K562 (cell line): ENCODE measurements around the gene AKAP13. TPM values are rescaled to one million over a fixed set of nuclear protein-coding genes. Genes with fewer than 3 reads are reported as not detected.

Experiments
- ATAC-seq: fragments of 200-7000 bp; cut with Tn5 transposase; 3 replicates; pipeline ENCODE4 v1.9.1; 2020; ENCODE audit warnings: moderate library complexity
- BruUV-seq: library from RNA; stranded (reverse); fragments of 400-500 nt; replicated peaks from 2 replicates; lab custom pipeline; 2021; lab: Mats Ljungman, UMichigan
- CTCF ChIA-PET: fragments of 300-600 bp; formaldehyde crosslinking; extraction: SDS; loops from one replicate; lab custom pipeline; 2021; ENCODE audit warnings: low intra/inter-chr PET ratio; lab: Yijun Ruan, JAX
- POLR2A ChIA-PET: fragments of 300-600, 350-650 bp; sonication (Branson Sonifier 250); formaldehyde crosslinking; extraction: SDS; loops from one replicate; lab custom pipeline; 2021; ENCODE audit warnings: antibody characterized with exemption, inconsistent platforms; lab: Yijun Ruan, JAX
- DNase-seq, 4 experiments: peaks; one replicate each; pipeline versions ENCODE4 v3.0.0 to v3.0.0-alpha.2; 2011 to 2018; ENCODE audit warnings: low spot score in 3 of 4, mixed read lengths in 3 of 4; ENCODE audit errors: extremely low read depth in 1 of 4
- FAIRE-seq: peaks from 2 replicates; lab custom pipeline; 2011; peaks lifted over from hg19 to GRCh38; lab: Jason Lieb, UNC
- H2AFZ ChIP-seq: 2 replicates; pipeline ENCODE4 v1.6.0; 2011; ENCODE audit warnings: low read depth, low read length, control low read depth, inconsistent platforms
- H3K27ac ChIP-seq: fragments of 200-600 bp; 3 replicates; pipeline ENCODE4 v1.8.0; 2011; ENCODE audit warnings: low read depth, mild to moderate bottlenecking, control low read depth, inconsistent platforms, low read length, moderate library complexity, mixed read lengths; ENCODE audit errors: extremely low read depth
- H3K27me3 ChIP-seq, 2 experiments: fragments of 300-600 bp in 1 of 2; 2 replicates in 1 of 2; 3 replicates in 1 of 2; pipeline versions ENCODE4 v1.6.0 to v1.8.0; 2011; ENCODE audit warnings: inconsistent platforms in 2 of 2, low read length in 2 of 2, mild to moderate bottlenecking in 1 of 2, mixed read lengths in 1 of 2, moderate library complexity in 1 of 2; ENCODE audit not compliant: control insufficient read depth in 2 of 2, insufficient read depth in 2 of 2
- H3K36me3 ChIP-seq: fragments of 300-600 bp; 3 replicates; pipeline ENCODE4 v1.8.0; 2011; ENCODE audit warnings: mild to moderate bottlenecking, low read length, inconsistent platforms; ENCODE audit not compliant: control insufficient read depth, insufficient read depth
- H3K4me1 ChIP-seq, 2 experiments: fragments of 200-600 bp in 1 of 2; replicated peaks in 1 of 2; 2 replicates in 1 of 2; 3 replicates in 1 of 2; pipeline versions ENCODE4 v1.5.1 to v1.8.0; 2011; ENCODE audit warnings: inconsistent platforms in 2 of 2, low read length in 2 of 2, mild to moderate bottlenecking in 1 of 2, mixed read lengths in 1 of 2, moderate library complexity in 1 of 2; ENCODE audit not compliant: control insufficient read depth in 2 of 2, insufficient read depth in 2 of 2
- H3K4me2 ChIP-seq: 2 replicates; pipeline ENCODE4 v1.6.1; 2011; ENCODE audit warnings: low read length, control low read depth, inconsistent platforms, mixed read lengths; ENCODE audit not compliant: insufficient read depth
- H3K4me3 ChIP-seq: fragments of 200-600 bp; sonication (generic), shearing (Covaris generic); 2 replicates; pipeline ENCODE4 v1.5.1; 2016; ENCODE audit warnings: control low read depth, inconsistent platforms
- H3K79me2 ChIP-seq: fragments of 200-600 bp; 3 replicates; pipeline ENCODE4 v1.8.0; 2011; ENCODE audit warnings: low read length, inconsistent platforms; ENCODE audit not compliant: control insufficient read depth, insufficient read depth
- H3K9ac ChIP-seq, 2 experiments: 2 replicates each; pipeline versions ENCODE4 v1.6.0 to v1.6.1; 2011; ENCODE audit warnings: low read depth in 2 of 2, low read length in 2 of 2, control low read depth in 1 of 2, inconsistent platforms in 1 of 2, mild to moderate bottlenecking in 1 of 2, mixed read lengths in 1 of 2; ENCODE audit not compliant: insufficient read depth in 1 of 2
- H3K9me1 ChIP-seq: one replicate; pipeline ENCODE4 v1.6.0; 2011; ENCODE audit warnings: inconsistent platforms, mild to moderate bottlenecking, low read length, moderate library complexity; ENCODE audit not compliant: control insufficient read depth, insufficient read depth
- H3K9me3 ChIP-seq: replicated peaks from 2 replicates; pipeline ENCODE4 v1.5.1; 2011; ENCODE audit warnings: low read depth, low read length, inconsistent platforms; ENCODE audit not compliant: control insufficient read depth, insufficient read depth
- H4K20me1 ChIP-seq: replicated peaks from 2 replicates; pipeline ENCODE4 v1.6.1; 2011; ENCODE audit warnings: low read length, inconsistent platforms, mixed read lengths; ENCODE audit not compliant: control insufficient read depth, insufficient read depth
- BACH1 ChIP-seq: fragments of 200-800 bp; sonication (Bioruptor generic); IDR thresholded peaks from 2 replicates; pipeline ENCODE4 v1.6.1; 2016; ENCODE audit warnings: missing genetic modification characterization, missing compliant biosample characterization
- C11orf30 ChIP-seq: fragments of 450-650 bp; IDR thresholded peaks from 2 replicates; pipeline ENCODE4 v1.6.1; 2016; ENCODE audit warnings: low read depth, mild to moderate bottlenecking
- ELF1 ChIP-seq: fragments of 200-800 bp; sonication (Bioruptor generic); IDR thresholded peaks from 2 replicates; pipeline ENCODE4 v1.6.1; 2016; ENCODE audit warnings: missing genetic modification characterization, missing compliant biosample characterization
- GABPA ChIP-seq: fragments of 200-800 bp; sonication (Bioruptor generic); conservative IDR thresholded peaks from 2 replicates; pipeline ENCODE4 v1.6.1; 2016; ENCODE audit warnings: low read depth, missing genetic modification characterization, missing compliant biosample characterization
- KAT2B ChIP-seq: IDR thresholded peaks from one replicate; pipeline ENCODE4 v1.6.1; 2012; ENCODE audit warnings: low read depth, mild to moderate bottlenecking, control low read depth, inconsistent platforms, low read length, moderate library complexity
- NR2C2 ChIP-seq, 2 experiments: fragments of 200-800 bp in 1 of 2; sonication (Bioruptor generic) in 1 of 2; sonication (generic) in 1 of 2; formaldehyde crosslinking in 1 of 2; IDR thresholded peaks; 2 replicates each; pipeline versions ENCODE4 v1.6.1 to v1.8.0; 2016 to 2022; ENCODE audit warnings: mild to moderate bottlenecking in 1 of 2, missing compliant biosample characterization in 1 of 2, missing genetic modification characterization in 1 of 2, missing genetic modification reagents in 1 of 2
- POU5F1 ChIP-seq: fragments of 150-350 bp; IDR thresholded peaks from 2 replicates; pipeline ENCODE4 v1.6.1; 2014; ENCODE audit warnings: borderline replicate concordance, low read length, low read depth, mild to moderate bottlenecking; ENCODE audit not compliant: partially characterized antibody
- RFX5 ChIP-seq: IDR thresholded peaks from 2 replicates; pipeline ENCODE4 v1.6.1; 2011; ENCODE audit warnings: low read depth, mild to moderate bottlenecking, improper control_type of control experiment, low read length
- SMARCE1 ChIP-seq: fragments of 450-650 bp; IDR thresholded peaks from 2 replicates; pipeline ENCODE4 v1.7.1; 2016; ENCODE audit warnings: mild to moderate bottlenecking
- ZNF639 ChIP-seq, 2 experiments: fragments of 200-800 bp in 1 of 2; sonication (Bioruptor generic) in 1 of 2; sonication (generic) in 1 of 2; formaldehyde crosslinking in 1 of 2; IDR thresholded peaks in 1 of 2; conservative IDR thresholded peaks in 1 of 2; 2 replicates each; pipeline versions ENCODE4 v1.5.0 to v1.6.1; 2016 to 2020; ENCODE audit warnings: missing compliant biosample characterization in 1 of 2, missing genetic modification characterization in 1 of 2, missing genetic modification reagents in 1 of 2
- WGBS: fragments of 100-300 bp; shearing (Covaris generic); methylation state at CpG from one replicate; pipeline ENCODE4 v1.1.6; 2016; ENCODE audit warnings: low coverage, mixed read lengths; ENCODE audit not compliant: insufficient coverage; ENCODE audit errors: missing lambda C conversion rate; 5-methylcytosine and 5-hydroxymethylcytosine counted together
- in situ Hi-C: fragments of 300-500 bp; cut with MboI; formaldehyde crosslinking; loops from 4 replicates; pipeline ENCODE4 v1.15.0; 2018; ENCODE audit warnings: inconsistent platforms, mixed read lengths
- intact Hi-C: fragments of 100-400 bp; cut with micrococcal nuclease; formaldehyde crosslinking; loops from 2 replicates; pipeline ENCODE4 v1.14.2; 2022
- polyA plus RNA-seq, 8 experiments: library from polyadenylated mRNA; depleted of rRNA in 4 of 8; stranded (reverse) in 5 of 8; unstranded in 3 of 8; fragments of >200 nt; fragmentation: Nextera tagmentation in 2 of 8; fragmentation: Illumina TruSeq in 1 of 8; extraction: Ambion mirVana in 2 of 8; extraction: Trizol in 1 of 8; gene quantifications; 2 replicates each; pipeline versions ENCODE4 v1.2.1 to v1.2.3, GENCODE V29; 2011 to 2014; ENCODE audit warnings: inconsistent platforms in 1 of 8, missing spikeins in 1 of 8
- total RNA-seq, 7 experiments: library from RNA; depleted of rRNA in 6 of 7; stranded (reverse); fragments of >200 nt in 6 of 7; fragmentation: Illumina TruSeq in 2 of 7; extraction: Trizol in 2 of 7; gene quantifications; 2 replicates each; pipeline versions ENCODE4 v1.2.1 to v1.2.3, GENCODE V29; 2011 to 2021; ENCODE audit warnings: low replicate concordance in 1 of 7
- TF ChIP-seq, protein P1 (sequence below): fragments of 450-650 bp; formaldehyde crosslinking; IDR thresholded peaks from 2 replicates; pipeline ENCODE4 v1.4.0; 2022; ENCODE audit warnings: mild to moderate bottlenecking, moderate library complexity
- TF ChIP-seq, protein P2 (sequence below), 2 experiments: IDR thresholded peaks; 2 replicates each; pipeline ENCODE4 v1.6.1; 2012; ENCODE audit warnings: improper control_type of control experiment in 2 of 2, low read depth in 2 of 2, low read length in 2 of 2, borderline replicate concordance in 1 of 2

AKAP13 gene
- total and polyA plus RNA-seq, 9 of the 15 experiments (the other 6 are each of a cell fraction or from before 2014, with no cell fraction given): 0.03 to 1.7 (median 0.42) TPM

DNA sequence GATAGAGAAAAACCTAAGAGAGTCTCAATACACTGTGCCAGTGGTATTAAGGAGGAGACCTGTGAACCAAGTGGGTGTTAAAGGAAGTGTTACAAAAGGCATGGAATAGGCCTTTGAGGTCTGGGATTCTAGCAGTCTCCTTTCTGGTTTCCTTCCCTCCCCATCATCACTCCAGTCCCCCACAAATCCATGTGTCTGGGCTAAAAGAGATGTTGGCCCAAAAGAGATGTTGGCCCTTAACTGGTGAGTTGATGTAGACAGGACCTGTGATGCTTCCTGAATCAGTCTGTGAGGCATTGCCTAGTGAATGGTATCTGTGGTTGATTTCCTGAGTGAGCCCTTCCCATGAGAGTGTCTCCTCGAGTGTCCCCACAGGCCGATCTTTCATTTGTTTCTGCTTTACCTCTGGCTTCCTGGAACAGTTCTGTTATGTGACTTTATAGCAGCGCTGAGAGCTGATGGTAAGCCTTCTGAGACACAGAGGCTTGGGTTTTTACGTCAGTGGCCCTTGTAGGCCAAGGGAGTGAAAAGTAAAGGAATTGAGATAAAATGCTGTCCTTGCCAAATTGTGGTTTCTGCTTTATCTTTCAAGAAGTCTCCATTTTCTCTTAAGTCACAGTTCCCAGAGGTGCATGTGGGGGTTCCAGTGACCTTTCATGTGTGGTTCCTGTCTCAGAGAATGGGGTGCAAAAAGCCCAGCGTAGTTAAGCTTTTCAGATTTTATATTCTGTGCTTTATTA is 326.5 kb downstream of the AKAP13 start:
- H3K27ac ChIP-seq: no peak overlapping the region
- no peaks in the 10 kb centered on the region for H3K79me2 ChIP-seq
- no peak overlapping the region for H3K4me2 ChIP-seq
- TF ChIP-seq SMARCE1: no peak
- TF ChIP-seq BACH1: 0 out of 2 replicates have a peak, but pooled peaks have one; percentile 27
- TF ChIP-seq C11orf30: 0 out of 2 replicates have a peak, but pooled peaks have one; percentile 11
- peak in 1 of 2 experiments; percentile 46; a peak in 1 of 4 replicates for TF ChIP-seq ZNF639 (CRISPR knock-in tag; conservative IDR thresholded peaks at IDR 0.05 in 1 of 2, IDR thresholded peaks at IDR 0.05 in 1 of 2)
- TF ChIP-seq KAT2B: no peak
- peak; percentile 37; the same call in 1 of the 2 replicates for TF ChIP-seq ELF1
- no peak for TF ChIP-seq NR2C2 (CRISPR knock-in tag; IDR thresholded peaks at IDR 0.05)
- peak; percentile 53; the same call in 1 of the 2 replicates for TF ChIP-seq NR2C2 (tag; IDR thresholded peaks at IDR 0.05)
- TF ChIP-seq, protein P1, sequence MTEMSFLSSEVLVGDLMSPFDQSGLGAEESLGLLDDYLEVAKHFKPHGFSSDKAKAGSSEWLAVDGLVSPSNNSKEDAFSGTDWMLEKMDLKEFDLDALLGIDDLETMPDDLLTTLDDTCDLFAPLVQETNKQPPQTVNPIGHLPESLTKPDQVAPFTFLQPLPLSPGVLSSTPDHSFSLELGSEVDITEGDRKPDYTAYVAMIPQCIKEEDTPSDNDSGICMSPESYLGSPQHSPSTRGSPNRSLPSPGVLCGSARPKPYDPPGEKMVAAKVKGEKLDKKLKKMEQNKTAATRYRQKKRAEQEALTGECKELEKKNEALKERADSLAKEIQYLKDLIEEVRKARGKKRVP (CRISPR knock-in tag): no peak
- no peak for TF ChIP-seq RFX5
- no peak for TF ChIP-seq POU5F1
- TF ChIP-seq, protein P2, sequence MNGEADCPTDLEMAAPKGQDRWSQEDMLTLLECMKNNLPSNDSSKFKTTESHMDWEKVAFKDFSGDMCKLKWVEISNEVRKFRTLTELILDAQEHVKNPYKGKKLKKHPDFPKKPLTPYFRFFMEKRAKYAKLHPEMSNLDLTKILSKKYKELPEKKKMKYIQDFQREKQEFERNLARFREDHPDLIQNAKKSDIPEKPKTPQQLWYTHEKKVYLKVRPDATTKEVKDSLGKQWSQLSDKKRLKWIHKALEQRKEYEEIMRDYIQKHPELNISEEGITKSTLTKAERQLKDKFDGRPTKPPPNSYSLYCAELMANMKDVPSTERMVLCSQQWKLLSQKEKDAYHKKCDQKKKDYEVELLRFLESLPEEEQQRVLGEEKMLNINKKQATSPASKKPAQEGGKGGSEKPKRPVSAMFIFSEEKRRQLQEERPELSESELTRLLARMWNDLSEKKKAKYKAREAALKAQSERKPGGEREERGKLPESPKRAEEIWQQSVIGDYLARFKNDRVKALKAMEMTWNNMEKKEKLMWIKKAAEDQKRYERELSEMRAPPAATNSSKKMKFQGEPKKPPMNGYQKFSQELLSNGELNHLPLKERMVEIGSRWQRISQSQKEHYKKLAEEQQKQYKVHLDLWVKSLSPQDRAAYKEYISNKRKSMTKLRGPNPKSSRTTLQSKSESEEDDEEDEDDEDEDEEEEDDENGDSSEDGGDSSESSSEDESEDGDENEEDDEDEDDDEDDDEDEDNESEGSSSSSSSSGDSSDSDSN (IDR thresholded peaks at IDR 0.05; ENCODE audit: borderline replicate concordance in 1 of 2, low read depth in 2 of 2, low read length in 2 of 2): no peak
- TF ChIP-seq GABPA (tag): peak; percentile 58
- TF ChIP-seq, all 486 proteins: peak for 6
- 3% methylated on average over 5 of the region's 5 CpGs for WGBS
- BruUV-seq: no TSS peak
- Histone ChIP-seq H3K36me3 (no peaks in the 10 kb centered on the region), H3K9me3 (no peaks in the 10 kb centered on the region), H4K20me1 (no peaks in the 10 kb centered on the region), H3K4me3 (no peak overlapping the region), H3K27me3 (no peaks in the 10 kb centered on the region), H3K4me1 (no peaks in the 10 kb centered on the region; a peak in 1 of 5 replicates), H2AFZ (no peak overlapping the region), H3K9me1 (no peaks in the 10 kb centered on the region), H3K9ac (no peak overlapping the region)
- POLR2A ChIA-PET: no interaction called here
- DNase-seq: no peak
- intact Hi-C loops: no loop called here
- in situ Hi-C loops: no loop called here
- CTCF ChIA-PET: no interaction called here
- no peak; the same call in 2 of the 3 replicates for ATAC-seq
- FAIRE-seq: no peak
